Ramos (cell line): Measurements from ENCODE around the gene TMEM182.

Source experiments
- in situ Hi-C: fragments of 300-500 bp; cut with MboI; formaldehyde crosslinking; loops from one replicate; pipeline ENCODE4 v1.14.3; 2022; ENCODE audit warnings: low sequenced_read_pairs; ENCODE audit not compliant: unreplicated experiment

TMEM182 gene

DNA sequence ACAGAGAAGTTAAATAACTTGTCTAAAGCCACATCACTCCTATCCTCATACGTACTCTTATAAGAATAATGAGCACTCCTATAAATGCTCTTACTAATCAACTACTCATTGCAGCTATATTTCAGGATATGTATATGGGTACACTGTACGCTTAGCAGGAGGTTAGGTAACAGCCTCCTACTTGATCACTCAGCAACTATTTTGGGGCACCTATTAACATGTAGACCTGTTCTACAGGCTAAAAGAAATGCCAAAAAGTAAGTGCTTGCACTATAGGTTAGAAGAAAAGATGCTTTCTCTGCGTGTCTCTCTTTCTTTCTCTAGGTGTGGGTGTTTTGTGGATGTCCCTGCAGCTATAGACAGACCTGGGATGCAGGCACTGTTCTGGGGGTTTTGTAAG is 83.1 kb downstream of the TMEM182 start:
- in situ Hi-C loops = loop anchor here (10.0 kb wide), 1 partner anchor 320 kb away; no protein-coding TSS in a partner anchor

- in situ Hi-C loops = loop anchor here (10.0 kb wide), 1 partner anchor 316 kb away; no protein-coding TSS in a partner anchor
These were observed 86.6 kb downstream of the TMEM182 start for GRCh38 chr2:102848366-102848839.

DNA sequence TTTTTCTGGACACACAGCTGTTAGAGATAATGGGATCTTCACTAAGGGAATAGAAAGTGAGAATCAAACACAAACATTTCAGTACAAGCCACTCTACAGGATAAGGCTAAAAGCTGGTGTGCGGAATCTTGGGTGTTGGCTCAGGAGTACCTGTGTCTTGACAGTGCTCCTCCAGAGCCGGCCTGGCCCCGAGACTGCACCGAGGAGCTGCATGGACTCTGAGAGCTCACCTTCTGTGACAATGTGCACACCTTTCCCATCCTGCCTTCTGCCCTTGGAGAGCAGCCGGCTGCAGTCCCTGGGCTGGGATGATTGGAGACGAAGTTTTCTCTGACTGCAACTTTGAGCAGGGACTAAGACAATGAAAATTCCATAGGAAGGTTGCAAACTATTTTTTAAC is 89.1 kb downstream of the TMEM182 start:
- in situ Hi-C loops = no loop called here

GRCh38 chr2:102852867-102853266 is 91.0 kb downstream of the TMEM182 start:
- in situ Hi-C loops = no loop called here
